ENCODE measurements around the gene TSPEAR.
A peak's percentile ranks its signal among the peaks of the same experiment; 100 is the strongest.

The TSPEAR gene

GRCh38 chr21:44495611-44496563 is 215.5 kb downstream of the TSPEAR start:
- DNase-seq, result no peak

DNA sequence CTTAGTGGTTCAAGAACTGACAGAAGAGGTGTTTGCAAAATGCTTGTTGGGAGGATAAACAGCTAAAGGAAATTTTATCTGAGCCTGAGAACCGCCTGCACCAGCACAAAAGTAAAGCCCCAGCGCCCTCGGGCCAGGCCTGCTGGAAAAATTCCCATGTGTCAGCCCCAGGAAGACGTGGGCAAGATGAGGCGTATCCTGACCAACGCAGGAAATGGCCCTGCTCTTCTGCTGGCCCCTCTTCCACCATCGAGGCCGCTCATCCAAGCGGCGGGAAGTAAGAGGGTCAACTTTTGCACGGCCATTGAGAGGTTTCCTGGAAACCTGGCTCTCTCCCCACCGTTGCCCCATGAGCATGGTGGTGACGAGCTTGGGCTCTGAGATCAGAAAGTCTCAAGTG is 216.4 kb downstream of the TSPEAR start:
- no peak for DNase-seq

- no peak for DNase-seq
These were observed 217.0 kb downstream of the TSPEAR start for GRCh38 chr21:44494418-44494817.

DNA sequence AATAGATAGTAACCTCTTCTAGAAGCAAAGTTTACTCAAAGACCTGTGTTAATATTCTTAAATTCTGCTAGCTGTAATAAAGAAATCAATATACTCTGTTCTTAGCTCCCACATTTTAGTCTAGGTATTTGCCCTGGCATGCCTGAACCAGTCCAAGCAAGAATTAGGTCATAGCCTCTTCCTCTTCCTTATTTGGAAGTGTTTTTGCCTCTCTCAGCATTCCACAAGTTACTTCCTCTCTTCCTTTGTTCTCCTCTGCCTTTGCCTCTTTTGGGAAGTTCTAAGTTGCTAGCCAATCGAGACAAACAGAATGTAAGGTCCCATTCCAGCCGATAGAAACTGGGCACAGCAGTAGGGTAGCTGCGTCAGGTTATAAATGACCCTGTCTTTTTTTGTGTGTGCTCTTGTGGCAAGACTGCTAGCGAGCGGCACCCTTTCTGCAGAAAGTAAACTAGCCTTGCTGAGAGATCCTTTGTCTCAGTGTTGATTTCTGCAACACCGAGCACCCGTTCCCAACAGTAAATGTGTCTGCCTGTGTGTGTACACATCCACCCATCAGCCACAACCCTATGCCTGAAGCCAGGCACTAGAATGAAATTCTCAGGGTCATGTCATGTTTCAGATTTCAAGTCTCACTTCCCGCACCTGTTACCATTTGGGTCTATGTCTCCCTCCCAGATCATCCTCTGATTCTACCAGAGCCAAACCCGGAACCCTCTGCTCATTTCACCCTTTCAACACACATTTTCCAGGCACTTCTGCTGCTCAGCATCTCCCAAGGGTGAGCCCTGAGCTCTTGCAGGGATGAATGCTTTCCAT is 218.6 kb downstream of the TSPEAR start:
- no peak for DNase-seq

- DNase-seq, result no peak
These were observed 220.6 kb downstream of the TSPEAR start for GRCh38 chr21:44490816-44491215.

- DNase-seq, result no peak
These were observed 221.0 kb downstream of the TSPEAR start for GRCh38 chr21:44490405-44490804.

GRCh38 chr21:44489962-44490361 is 221.4 kb downstream of the TSPEAR start:
- no peak for DNase-seq

GRCh38 chr21:44487831-44488230 is 223.5 kb downstream of the TSPEAR start:
- DNase-seq, result peak; percentile 53

DNA sequence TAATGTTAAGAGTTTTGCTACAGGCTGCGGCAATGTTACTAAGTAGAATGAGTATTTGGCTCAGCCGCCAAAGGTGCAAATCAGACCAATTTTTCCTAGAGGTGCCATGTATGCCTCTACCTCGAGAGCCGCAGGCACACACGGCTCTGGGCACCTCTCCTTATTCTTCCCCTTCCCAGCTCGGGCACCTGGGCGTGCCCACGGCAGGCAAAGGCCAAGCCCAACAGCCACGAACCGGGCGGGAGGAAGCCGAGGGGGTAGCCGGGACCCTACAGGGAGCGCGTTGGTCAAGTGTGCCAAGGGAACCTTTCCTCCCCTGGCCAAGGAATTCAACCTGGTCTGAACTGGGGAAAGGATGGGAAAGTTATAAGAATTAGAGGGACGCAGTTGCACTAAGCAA is 225.1 kb downstream of the TSPEAR start:
- no peak for DNase-seq

DNA sequence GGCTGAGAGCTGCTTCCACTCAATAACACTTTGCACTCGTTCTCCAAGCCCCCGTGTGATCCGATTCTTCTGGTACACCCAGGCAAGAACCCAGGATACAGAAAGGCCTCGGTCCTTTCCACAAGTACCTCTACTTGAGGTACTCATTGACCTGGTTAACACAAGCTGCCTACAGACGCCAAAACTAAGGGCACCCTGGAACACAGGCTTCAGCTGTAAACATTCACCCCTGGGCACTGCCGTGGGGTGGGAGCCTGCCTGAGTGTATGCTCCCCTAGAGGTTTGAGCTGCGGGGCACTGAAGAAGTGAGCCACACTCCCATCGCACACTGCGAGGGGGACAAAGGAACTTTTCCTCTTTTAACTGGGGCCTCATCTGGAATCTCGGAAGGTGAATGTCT is 225.6 kb downstream of the TSPEAR start:
- no peak for DNase-seq

- peak; percentile 32 for DNase-seq
These were observed 226.0 kb downstream of the TSPEAR start for GRCh38 chr21:44485254-44485793.

- DNase-seq, result no peak
These were observed 226.7 kb downstream of the TSPEAR start for GRCh38 chr21:44484498-44485253.

DNA sequence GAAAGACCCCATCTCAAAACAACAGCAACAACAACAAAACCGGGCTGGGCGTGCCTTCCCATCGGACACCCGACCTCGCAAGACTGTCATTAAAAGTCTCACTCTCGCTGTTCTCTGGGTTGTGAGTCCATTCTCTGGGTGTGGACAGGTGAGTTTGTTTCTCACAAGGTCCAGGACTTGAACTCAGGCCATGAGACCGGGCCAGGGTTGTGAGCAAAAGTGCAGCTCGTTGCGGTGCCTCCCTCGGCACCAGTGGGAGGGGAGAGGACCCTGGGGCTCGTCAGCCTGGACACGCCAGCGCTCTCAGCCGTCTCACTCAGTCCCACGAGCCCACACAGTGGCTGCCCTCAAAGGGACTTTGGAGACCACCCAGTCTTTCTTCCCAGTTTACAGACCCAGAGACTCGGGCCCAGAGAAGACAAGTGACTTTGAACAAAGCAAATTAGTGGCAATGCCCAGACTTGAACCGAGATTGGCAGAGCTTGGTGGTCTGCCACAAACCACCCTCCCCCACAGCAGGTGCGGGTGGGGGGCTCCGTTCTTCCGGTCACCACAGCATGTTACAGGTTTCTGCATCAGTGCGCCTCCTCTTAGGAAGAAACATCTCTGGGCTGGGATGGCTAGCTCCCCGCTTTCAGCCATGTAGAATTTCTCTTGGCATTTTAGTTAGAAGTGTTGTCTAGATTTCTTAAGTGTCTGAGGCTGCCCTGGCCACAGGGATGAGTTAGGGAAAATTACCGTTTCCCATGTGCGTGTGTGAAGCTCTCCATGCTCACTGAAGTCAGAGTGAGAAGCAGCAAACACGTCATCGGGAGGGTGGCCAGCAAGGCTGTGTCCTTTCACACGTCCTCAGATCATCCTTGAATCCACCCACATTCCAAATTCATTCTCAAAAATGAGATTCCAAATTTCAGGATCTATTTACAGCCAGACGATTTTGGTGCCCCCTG is 227.8 kb downstream of the TSPEAR start:
- DNase-seq, result no peak

GRCh38 chr21:44482581-44483287 is 228.6 kb downstream of the TSPEAR start:
- no peak for DNase-seq

- DNase-seq, result no peak
These were observed 230.9 kb downstream of the TSPEAR start for GRCh38 chr21:44480200-44481053.

DNA sequence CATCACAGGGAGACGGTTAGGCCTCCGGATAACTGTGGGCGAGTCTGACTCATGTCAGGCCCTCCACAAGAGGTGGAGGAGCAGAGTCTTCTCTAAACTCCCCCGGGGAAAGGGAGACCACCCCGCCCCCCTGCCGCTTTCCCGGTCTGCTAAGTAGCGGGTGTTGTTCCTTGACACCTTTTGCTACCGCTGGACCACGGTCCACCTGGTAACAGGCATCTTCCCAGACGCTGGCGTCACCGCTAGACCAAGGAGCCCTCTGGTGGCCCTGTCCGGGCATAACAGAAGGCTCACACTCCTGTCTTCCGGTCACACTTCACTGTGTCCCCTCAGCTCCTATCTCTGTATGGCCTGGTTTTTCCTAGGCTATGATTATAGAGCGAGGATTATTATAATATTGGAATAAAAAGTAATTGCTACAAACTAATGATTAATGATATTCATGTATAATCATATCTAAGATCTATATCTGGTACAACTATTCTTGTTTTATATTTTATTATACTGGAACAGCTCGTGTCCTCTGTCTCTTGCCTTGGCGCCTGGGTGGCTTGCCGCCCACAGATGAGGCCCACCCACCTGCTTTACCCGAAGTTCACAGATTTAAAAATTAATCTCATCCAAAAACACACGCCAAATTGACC is 231.7 kb downstream of the TSPEAR start:
- peak; percentile 32 for DNase-seq

DNA sequence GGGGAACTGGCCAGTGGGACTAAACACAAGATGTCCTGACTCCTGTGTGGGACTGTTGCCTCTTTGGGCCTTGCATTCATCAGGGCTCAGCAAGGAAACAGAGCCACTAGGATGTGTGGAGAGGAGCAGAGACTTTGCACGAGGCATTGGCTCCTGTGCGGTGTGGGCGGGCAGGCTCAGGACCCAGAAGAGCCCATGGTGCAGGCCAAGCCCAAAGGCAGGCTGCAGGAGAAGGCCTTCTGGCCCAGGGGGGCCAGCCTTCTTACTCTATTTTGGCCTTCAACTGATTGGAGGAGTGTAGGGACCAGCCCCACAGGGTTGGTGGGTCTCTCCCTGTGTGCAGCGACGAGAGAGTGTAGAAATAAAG is 232.6 kb downstream of the TSPEAR start:
- DNase-seq, result no peak

DNA sequence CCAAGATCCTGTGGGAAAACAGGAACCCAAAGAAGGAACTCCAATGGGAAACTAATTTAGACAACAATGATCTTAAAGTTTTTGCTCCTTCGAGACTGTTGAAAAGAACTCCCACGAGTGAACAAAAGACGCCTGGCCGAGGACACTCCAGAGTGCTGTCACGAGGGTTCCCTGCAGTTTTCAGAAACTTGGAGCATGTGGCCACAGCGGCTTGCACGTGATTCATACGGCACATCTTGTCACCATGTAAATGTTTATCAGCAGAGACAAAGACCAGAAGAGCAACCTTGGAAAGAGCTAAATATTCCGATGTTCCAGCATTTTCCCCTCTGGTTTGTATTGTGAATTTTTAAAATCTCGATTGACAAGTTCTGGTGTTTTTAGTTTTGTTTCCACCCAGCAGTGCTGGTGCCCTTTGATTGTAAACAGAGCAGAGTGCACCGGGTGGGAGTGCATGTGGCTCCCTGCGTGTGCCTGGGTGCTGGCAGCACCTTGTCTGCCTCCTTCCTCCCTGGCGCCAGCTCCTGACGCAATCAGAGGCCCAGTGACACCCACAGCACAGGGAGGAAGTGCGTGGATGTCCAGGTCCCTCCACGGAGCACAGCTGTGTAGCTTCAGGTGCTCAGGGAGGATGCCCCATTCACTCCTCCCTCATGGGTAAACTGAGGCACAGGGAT is 233.1 kb downstream of the TSPEAR start:
- no peak for DNase-seq

DNA sequence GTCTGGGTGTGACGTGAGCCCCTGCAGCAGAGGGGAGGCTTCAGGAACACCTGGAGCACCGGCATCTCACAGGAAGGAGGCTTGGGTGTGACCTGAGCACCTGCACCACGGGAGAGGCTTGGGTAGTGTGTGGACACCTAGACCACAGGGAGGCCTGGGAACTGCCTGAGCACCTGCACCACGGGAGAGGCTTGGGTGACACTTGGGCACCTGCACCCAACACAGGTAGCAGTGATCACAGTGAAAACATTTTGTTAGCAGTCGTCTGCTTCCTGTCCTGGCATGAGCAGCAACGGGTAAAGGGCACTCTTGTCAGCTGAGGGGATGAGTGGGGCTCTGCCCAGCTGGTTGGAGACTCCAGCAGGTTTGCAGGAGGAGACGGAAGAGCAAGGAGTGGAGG is 233.7 kb downstream of the TSPEAR start:
- no peak for DNase-seq
